ENCODE results near the gene ASMTL.
"Not testable (repeated sequence)": the region's sequence is repeated elsewhere in the genome, so short reads cannot be mapped to it uniquely, and the experiment has no call there.

The ASMTL gene

DNA sequence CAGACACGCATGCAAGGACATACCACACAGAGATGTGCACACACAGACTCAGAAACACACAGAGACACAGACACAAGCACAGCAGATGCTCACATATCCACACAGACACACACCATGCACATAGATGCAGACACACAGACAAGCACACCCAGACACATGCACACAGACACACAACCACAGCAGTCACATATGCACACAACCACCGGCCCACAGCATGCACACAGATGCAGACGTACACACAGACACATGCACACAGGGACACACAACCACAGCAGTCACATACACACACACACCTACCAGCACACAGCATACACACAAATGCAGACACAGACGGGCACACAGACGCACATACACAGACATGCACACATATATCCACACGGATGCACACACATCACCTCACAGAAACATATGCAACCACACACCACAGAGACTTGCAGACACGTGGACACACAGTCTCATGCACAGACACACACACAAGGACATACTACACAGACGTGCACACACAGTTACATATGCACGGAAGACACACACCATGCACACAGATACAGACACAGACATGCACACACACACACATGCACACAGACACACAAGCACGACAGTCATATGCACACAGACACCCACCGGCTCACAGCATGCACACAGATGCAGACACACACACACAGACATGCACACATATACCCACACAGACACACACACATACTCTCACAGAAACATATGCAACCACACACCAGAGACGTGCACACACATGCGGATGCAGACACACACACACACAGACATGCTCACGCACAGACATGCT is 35.5 kb downstream of the ASMTL start:
- peak in 3 of 10 donors; percentile 15 to 43 (median 41) for DNase-seq
- intact Hi-C loops (cut with DNase I): no loop called here

DNA sequence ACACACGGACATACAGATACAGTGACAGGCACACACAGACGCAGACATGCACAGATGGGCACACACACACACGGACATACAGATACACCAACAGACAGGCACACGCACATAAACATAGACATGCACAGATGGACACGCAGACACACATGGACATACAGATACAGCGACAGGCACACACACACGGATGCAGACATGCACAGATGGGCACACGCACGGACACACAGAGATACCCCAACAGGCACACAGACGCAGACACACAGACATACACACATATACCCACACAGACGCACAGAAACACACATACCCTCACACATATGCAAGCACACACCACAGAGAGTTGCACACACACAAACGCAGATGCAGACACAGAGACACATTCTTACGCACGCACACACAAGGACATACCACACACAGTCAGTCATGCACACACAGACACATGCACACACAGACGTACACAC is 36.4 kb downstream of the ASMTL start:
- peak in 1 of 10 donors; percentile 26 for DNase-seq
- intact Hi-C loops (cut with DNase I): no loop called here

DNA sequence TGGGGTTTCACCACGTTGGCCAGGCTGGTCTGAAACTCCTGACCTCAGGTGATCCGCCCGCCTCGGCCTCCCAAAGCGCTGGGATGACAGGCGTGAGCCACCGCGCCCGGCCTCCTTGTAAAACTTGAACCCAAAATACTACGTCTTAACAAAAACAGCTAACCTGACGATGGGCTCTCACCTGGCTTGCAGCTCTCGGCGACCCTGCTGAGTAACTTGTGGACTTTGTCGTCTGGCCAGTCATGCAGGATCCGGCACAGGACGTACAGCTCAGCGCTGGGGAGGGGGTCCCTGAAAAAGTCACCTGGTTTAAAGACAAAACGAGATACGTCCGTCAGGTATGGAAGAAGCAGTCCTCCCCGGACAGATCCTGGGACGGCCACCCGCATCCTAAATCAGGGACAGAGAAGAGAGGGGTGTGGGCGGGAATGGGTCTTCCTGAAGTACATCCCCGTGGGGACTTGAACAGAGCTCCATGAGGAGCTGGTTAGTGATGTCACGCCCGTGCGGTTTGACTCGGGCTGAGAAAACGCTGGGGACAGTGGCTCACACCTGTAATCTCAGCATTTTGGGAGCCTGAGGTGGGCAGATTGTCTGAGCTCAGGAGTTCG is 40.1 kb downstream of the ASMTL start:
- peak in 3 of 10 donors; percentile 63 to 78 (median 64) for DNase-seq

DNA sequence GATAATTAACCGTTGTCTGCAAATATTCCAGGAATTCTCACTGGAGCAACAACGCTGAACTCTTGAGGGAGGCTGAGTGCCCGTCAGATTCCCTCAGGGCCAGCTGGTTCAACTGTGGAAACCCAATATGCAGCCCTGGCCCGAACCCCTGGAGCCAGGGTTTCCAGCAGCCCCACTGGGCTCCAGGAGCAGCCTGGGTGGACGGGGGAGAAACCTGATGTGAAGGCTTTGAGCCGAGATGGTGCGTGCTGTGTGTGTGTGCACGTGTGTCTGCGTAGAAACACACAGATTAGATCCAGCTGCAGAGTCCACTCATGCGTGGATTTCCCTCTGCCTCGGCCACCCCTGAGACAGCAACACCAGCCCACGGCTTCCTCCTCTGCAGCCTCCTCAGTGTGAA is 41.4 kb downstream of the ASMTL start:
- intact Hi-C loops (cut with DNase I): no loop called here
- DNase-seq: peak in 4 of 10 donors; percentile 0 to 57 (median 48)

More for the DNA sequence above, 40.1 kb downstream of the ASMTL start:
- intact Hi-C loops (cut with DNase I): no loop called here

DNA sequence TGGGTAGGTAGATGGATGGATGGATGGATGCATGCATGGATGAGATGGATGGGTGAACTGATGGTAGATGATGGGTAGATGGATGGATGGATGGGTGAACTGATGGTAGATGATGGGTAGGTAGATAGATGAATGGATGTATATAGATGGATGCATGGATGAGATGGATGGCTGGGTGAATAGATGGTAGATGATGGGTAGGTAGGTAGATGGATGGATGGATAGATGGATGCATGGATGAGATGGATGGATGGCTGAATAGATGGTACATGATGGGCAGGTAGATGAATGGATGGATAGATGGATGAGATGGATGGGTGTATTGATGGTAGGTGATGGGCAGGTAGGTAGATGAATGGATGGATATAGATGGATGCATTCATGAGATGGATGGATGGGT is 45.7 kb downstream of the ASMTL start:
- DNase-seq: no peak
- intact Hi-C loops (cut with DNase I): no loop called here

DNA sequence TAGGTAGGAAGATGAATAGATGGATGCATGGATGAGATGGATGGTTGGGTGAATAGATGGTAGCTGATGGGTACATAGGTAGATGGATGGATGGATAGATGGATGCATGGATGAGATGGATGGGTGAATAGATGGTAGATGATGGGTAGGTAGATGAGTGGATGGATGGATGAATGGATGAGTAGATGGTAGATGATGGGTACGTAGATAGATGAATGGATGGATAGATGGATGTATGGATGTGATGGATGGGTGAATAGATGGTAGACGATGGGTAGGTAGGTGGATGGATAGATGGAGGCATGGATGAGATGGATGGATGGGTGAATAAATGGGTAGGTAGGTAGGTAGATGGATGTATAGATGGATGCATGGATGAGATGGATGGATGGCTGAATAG is 46.9 kb downstream of the ASMTL start:
- intact Hi-C loops (cut with DNase I): not testable (repeated sequence)

DNA sequence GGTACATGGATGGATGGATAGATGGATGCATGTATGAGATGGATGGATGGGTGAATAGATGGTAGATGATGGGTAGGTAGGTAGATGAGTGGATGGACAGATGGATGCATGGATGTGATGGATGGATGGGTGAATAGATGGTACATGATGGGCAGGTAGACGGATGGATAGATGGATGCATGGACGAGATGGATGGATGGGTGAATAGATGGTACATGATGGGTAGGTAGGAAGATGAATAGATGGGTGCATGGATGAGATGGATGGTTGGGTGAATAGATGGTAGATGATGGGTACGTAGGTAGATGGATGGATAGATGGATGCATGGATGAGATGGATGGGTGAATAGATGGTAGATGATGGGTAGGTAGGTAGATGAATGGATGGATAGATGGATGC is 48.8 kb downstream of the ASMTL start:
- intact Hi-C loops (cut with DNase I); DNase-seq: not testable (repeated sequence)

More for the DNA sequence above, 46.9 kb downstream of the ASMTL start:
- DNase-seq: not testable (repeated sequence)

DNA sequence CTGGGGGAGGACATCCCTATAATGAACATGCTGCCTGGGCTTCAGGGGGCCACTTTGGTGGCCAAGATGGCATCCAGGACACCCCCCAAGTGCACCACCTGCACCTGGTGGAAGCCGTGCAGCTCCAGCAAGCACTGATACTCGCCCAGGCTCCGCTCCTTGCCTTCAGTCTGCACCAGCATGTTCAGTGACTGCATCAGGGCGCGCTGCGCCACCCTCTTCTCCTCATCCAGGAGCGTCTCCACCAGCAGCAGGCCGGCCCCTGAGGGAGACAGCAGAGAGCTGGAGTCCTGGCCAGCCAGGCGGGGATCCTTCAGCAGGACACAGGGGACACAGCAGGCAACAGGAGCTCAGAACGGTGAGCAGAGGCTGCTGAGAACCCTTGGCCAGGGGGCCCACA is 49.5 kb downstream of the ASMTL start:
- peak in 6 of 10 donors; percentile 2 to 89 (median 54) for DNase-seq
- intact Hi-C loops (cut with DNase I): no loop called here

DNA sequence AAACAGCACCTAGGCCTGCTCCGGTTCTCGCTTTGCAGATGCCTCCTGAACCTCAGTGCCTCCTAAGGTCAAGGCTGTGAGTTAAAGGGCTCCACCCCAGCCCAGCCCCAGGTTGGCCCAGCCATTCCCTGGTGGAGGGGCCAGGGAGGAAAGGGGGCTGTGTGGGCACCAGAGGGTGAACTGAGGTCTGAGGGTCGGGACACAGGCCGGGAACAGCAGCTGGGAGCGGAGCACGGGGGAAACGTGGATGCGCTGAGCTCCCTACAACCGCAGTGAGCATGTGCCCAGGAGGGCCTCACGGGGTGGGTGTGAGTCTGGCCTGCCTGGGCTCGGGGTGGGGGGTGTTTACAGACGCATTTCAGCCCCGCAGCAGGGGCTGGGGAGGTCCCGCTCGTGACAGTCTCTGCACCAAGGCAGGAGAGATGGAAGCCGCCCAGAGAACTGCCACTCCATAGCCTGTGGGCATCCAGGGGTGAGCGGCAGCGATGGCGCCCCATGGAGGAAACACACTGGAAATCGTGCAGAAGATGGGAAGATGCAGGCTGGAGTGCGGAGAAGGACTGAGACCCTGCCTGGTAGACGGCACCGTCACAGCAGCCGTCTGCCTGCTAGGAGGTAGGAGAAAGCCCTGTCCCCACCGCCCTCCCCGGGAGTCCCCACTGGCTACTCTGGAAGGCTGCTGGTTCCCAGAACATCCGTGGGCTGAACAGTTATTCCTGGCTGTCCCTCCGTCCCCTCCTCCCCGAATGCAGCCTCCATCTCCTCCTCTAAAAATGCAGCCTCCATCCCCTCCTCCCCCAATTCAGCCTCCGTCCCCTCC is 50.9 kb downstream of the ASMTL start:
- DNase-seq: peak in 8 of 10 donors; percentile 10 to 90 (median 57)
- intact Hi-C loops (cut with DNase I): no loop called here

DNA sequence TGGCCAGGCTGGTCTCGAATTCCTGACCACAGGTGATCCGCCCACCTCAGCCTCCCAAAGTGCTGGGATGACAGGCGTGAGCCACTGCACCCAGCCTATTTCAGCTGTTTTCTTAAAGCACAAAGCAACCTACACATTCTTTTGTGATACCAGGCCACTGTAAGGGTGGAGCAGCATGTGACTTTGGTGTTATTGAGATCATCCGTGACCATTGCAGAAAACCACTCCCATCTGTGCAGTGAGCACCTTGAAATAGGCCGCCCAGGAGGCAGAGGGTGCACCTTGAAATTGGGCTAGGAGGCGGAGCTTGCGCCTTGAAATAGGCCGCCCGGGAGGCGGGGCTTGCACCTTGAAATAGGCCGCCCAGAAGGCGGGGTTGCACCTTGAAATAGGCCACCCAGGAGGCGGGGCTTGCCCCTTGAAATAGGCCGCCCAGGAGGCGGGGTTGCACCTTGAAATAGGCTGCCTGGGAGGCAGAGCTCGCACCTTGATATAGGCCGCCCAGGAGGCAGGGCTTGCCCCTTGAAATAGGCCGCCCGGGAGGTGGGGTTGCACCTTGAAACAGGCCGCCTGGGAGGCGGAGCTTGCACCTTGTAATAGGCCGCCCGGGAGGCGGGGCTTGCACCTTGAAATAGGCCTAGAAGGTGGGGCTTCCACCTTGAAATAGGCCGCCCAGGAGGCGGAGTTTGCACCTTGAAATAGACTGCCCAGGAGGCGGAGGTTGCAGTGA is 51.8 kb downstream of the ASMTL start:
- peak in 6 of 10 donors; percentile 1 to 76 (median 40) for DNase-seq
- intact Hi-C loops (cut with DNase I): no loop called here

DNA sequence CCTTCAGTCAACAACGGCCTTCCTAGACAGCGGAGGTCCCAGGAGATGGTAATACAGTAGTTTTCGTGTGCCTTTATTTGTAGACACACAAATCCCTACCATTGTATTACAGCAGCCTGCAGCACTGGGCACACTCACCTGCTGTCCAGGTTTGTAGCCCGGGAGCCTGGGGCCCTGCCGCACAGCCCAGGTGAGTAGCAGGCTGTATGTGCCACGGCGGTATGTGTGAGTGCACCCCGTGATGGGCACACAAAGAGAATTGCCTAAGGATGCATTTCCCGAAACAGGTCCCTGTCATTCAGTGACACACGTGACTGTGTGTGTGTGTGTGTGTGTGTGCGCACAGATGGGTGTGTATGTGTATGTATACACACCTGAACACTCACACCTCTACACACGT is 52.7 kb downstream of the ASMTL start:
- peak in 6 of 10 donors; percentile 0 to 26 (median 18) for DNase-seq
- intact Hi-C loops (cut with DNase I): no loop called here

DNA sequence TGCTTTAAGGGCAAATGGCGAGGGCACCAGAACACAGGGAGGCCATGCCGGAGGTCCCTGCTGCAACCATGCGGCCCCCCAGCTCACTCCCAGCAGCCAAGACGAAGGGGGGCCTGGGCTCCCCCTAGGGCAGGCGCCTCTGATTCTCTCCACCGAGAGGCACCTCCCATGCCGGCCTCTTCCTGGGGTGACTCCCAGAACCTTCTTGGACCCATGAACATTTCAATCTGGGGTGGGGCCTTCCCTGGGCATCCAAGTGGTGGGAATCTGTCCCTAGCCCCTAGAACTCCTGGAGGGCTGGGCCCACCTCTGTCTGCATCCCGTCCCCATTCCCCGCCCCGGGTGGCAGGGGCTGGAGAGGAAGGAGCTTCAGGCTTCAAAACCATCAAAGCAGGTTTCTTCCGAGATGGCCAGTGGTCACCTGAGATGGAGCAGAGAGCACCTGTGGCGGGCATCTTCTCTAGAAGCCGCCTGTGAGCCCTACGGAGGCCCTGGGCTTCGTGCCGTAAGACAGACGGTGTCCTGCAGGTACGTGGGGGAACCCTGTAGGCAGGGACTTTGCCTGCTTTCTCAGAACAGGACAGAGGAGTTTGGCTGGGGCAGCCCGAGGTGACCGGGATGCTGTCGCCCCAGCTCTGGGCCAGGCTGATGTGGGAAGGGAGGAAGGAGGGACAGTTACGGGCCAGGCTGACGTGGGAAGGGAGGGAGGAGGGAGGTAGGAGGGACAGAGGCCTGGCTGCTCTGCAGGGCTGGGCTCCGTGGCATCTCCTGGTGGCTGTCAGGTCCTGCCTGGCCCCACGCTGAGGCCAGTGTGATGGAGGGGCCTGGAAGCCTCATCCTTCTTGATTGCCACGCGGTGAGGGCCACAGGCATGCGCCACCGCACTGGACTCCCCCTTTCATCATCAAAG is 54.0 kb downstream of the ASMTL start:
- peak in 4 of 10 donors; percentile 22 to 73 (median 71) for DNase-seq
- intact Hi-C loops (cut with DNase I): no loop called here

DNA sequence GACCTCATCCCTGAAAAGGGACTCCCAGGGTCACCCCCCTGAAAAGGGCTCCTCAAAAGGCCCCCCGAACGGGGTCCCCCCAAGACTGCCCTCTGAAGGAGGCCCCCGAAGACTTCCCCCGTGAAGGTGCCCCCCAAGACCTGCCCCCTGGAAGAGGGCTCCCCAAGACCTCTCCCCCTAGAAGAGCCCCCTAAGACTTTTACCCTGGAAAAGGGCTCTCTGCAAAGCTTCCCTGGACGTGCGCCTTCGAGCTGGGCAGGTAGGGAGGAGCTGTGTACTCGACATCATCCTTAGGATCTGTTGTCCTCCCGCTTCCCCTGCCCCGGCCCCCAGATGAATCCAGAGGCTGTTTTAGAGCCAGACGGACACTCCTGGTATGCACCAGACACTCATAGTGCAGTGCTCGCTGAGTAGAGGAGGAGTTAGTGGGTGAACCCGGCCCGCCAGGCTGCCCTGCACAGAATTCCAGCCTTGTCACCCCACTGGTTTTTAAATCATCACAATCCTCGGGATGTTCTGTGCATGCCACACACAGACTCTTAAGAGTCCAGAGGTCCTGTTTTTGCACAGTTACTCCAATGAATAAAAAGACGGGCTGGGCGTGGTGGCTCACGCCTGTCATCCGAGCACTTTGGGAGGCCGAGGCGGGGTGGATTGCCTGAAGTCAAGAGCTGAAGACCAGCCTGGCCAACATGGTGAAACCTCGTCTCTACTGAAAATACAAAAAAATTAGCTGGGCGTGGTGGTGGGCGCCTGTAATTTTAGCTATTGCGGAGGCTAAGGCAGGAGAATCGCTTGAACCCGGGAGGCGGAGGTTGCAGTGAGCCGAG is 55.1 kb downstream of the ASMTL start:
- intact Hi-C loops (cut with DNase I): no loop called here
- peak in 5 of 10 donors; percentile 1 to 70 (median 46) for DNase-seq

DNA sequence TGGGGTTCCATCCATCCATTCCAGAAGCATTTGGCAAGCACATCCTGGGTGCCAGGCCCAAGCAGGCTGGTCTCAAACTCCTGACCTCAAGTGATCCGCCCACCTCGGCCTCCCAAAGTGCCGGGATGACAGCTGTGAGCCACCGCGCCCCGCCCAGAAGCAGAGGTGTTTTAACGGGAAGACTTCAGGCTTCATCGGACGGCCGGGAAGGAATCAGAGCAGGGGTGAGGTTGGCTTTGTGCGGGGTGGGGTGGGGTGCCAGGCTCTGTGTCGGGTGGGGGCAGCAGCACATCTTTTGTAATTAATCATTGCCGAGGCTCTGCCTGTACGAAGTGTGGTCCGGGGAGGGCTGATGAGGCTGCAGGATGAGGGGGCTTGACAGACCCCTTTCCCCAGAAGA is 55.7 kb downstream of the ASMTL start:
- intact Hi-C loops (cut with DNase I): no loop called here
- DNase-seq: peak in 5 of 10 donors; percentile 0 to 66 (median 44)

DNA sequence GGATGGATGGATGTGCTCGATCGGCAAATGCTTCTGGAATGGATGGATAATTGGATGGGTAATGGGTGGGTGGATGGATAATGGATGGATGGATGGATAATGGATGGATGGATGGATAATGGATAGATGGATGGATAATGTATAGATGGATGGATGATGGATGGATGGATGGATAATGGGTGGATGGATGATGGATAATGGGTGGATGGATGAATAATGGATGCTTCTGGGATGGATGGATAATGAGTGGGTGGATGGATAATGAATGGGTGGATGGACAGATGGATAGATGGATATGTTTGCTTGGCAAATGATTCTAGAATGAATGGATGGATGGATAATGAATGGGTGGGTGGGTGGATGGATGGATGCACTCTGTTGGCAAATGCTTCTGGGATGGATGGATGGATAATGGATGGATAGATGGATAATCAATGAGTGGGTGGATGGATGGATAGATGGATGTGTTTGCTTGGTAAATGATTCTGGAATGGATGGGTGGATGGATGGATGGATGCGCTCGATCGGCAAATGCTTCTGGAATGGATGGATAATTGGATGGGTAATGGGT is 57.0 kb downstream of the ASMTL start:
- intact Hi-C loops (cut with DNase I): no loop called here
- peak in 2 of 10 donors; percentile 0 to 30 for DNase-seq

DNA sequence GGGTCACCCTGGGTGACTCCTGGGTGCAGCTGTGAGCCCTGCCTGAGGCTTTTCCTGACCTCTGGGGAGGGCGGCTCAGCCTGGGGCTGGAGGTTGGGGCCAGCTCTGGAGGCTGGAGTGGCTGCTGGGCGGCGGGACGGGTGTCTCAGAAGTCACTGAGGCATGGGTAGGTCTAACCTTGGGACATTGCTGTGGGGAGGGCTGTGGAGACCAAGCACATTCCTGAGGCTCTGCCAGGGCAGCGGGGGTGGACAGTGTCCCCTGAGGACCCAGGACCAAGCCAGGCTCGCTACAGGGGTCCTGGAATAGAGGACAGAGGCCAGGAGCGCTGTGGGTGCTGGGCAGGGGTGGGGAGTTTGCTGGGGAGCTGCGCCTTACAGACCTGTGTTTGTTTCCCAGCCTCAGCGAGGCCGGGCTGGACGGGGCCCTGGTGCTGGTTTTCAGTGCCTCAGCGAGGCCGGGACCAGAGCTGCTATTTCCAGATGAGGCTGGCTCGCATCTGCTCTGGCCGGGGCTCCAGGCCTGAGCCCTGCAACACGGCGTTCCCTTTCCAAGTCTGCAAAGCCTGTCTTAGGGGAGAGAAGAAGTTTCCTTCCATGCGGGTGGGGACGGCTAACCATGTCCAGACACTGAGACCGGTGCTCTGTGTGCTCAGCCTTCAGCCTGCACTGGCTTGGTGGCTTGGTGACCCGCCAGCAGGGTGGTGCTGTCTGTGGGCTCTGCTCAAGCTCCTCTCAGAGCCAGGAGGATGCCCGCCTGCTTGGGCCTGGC is 57.8 kb downstream of the ASMTL start:
- DNase-seq: peak in 6 of 10 donors; percentile 3 to 83 (median 40)

More for the DNA sequence above, 57.8 kb downstream of the ASMTL start:
- intact Hi-C loops (cut with DNase I): loop anchor here (5.0 kb wide), 1 partner anchor 197 kb away; the partner anchor contains the start of gene AKAP17A
